ENCODE data around the gene OXSR1. TPM values are rescaled to one million over a fixed set of nuclear protein-coding genes. Genes with fewer than 3 reads are reported as not detected.
"Not testable (repeated sequence)": the region's sequence is repeated elsewhere in the genome, so short reads cannot be mapped to it uniquely, and the experiment has no call there.

The OXSR1 gene
- total RNA-seq, 1 donor from 2014 or later: 50.8 TPM

GRCh38 chr3:38281895-38282686 is 116.8 kb downstream of the OXSR1 start, which contains the start of gene SLC22A14:
Gene SLC22A14 (plus strand): TSS chr3:38282294. CDS start chr3:38306027, 23,733 bp downstream.
- Mint-ChIP-seq H3K9me3 (no peaks in the 10 kb centered on the region), H3K36me3 (ENCODE audit: low read depth) (no peaks in the 10 kb centered on the region), H3K27ac (no peak within 1 kb of the TSS), H3K27me3 (ENCODE audit: insufficient read depth) (no peaks in the 10 kb centered on the region), H3K4me1 (ENCODE audit: low read depth) (no peaks in the 10 kb centered on the region), H3K4me3 (no peak within 1 kb of the TSS)
- DNase-seq (ENCODE audit: low spot score): no peak
- intact Hi-C loops (cut with micrococcal nuclease): no loop called here

GRCh38 chr3:38283810-38284755 is 118.7 kb downstream of the OXSR1 start:
- no peaks in the 10 kb centered on the region for H3K9me3 Mint-ChIP-seq
- intact Hi-C loops (cut with micrococcal nuclease): no loop called here
- no peak overlapping the region for H3K4me3 Mint-ChIP-seq
- H3K27ac Mint-ChIP-seq: no peak overlapping the region
- no peaks in the 10 kb centered on the region for H3K36me3 Mint-ChIP-seq (ENCODE audit: low read depth)
- DNase-seq (ENCODE audit: low spot score): no peak
- no peaks in the 10 kb centered on the region for H3K4me1 Mint-ChIP-seq (ENCODE audit: low read depth)
- H3K27me3 Mint-ChIP-seq (ENCODE audit: insufficient read depth): peaks cover under 1% of the 10 kb centered on the region

- intact Hi-C loops (cut with micrococcal nuclease): no loop called here
- Mint-ChIP-seq H3K4me1 (ENCODE audit: low read depth) (no peaks in the 10 kb centered on the region), H3K4me3 (no peak overlapping the region), H3K27me3 (ENCODE audit: insufficient read depth) (peaks cover 3% of the 10 kb centered on the region), H3K27ac (no peak overlapping the region), H3K9me3 (no peaks in the 10 kb centered on the region), H3K36me3 (ENCODE audit: low read depth) (no peaks in the 10 kb centered on the region)
- DNase-seq (ENCODE audit: low spot score): no peak
Measured at GRCh38 chr3:38284756-38285150, 119.4 kb downstream of the OXSR1 start.

GRCh38 chr3:38289286-38290217 is 124.2 kb downstream of the OXSR1 start:
- H3K4me1 Mint-ChIP-seq (ENCODE audit: low read depth); H3K4me3 Mint-ChIP-seq; intact Hi-C loops (cut with micrococcal nuclease); DNase-seq (ENCODE audit: low spot score); H3K27ac Mint-ChIP-seq; H3K9me3 Mint-ChIP-seq; H3K36me3 Mint-ChIP-seq (ENCODE audit: low read depth): not testable (repeated sequence)
- peaks cover 12% of the 10 kb centered on the region for H3K27me3 Mint-ChIP-seq (ENCODE audit: insufficient read depth)

GRCh38 chr3:38297053-38297452 is 131.7 kb downstream of the OXSR1 start:
- H3K36me3 Mint-ChIP-seq (ENCODE audit: low read depth); H3K27ac Mint-ChIP-seq; H3K9me3 Mint-ChIP-seq; H3K4me1 Mint-ChIP-seq (ENCODE audit: low read depth); DNase-seq (ENCODE audit: low spot score); H3K4me3 Mint-ChIP-seq: not testable (repeated sequence)
- intact Hi-C loops (cut with micrococcal nuclease): loop anchor here (5.0 kb wide), 1 partner anchor 160 kb away; the partner anchor contains the start of genes ACAA1 and MYD88
- peaks cover 21% of the 10 kb centered on the region for H3K27me3 Mint-ChIP-seq (ENCODE audit: insufficient read depth)

- Mint-ChIP-seq H3K27ac (no peak overlapping the region), H3K9me3 (no peaks in the 10 kb centered on the region), H3K4me1 (ENCODE audit: low read depth) (no peaks in the 10 kb centered on the region), H3K27me3 (ENCODE audit: insufficient read depth) (peaks cover 21% of the 10 kb centered on the region), H3K4me3 (no peak overlapping the region), H3K36me3 (ENCODE audit: low read depth) (no peaks in the 10 kb centered on the region)
- DNase-seq (ENCODE audit: low spot score): no peak
- intact Hi-C loops (cut with micrococcal nuclease): loop anchor here (5.0 kb wide), 1 partner anchor 160 kb away; the partner anchor contains the start of genes ACAA1 and MYD88
Measured at GRCh38 chr3:38297537-38297936, 132.2 kb downstream of the OXSR1 start.

- Mint-ChIP-seq H3K36me3 (ENCODE audit: low read depth) (no peaks in the 10 kb centered on the region), H3K27me3 (ENCODE audit: insufficient read depth) (peaks cover 21% of the 10 kb centered on the region), H3K4me1 (ENCODE audit: low read depth) (no peaks in the 10 kb centered on the region), H3K4me3 (no peak overlapping the region), H3K9me3 (no peaks in the 10 kb centered on the region), H3K27ac (no peak overlapping the region)
- intact Hi-C loops (cut with micrococcal nuclease): loop anchor here (1.0 to 5.0 kb wide), 2 partner anchors 161 to 180 kb away; partner anchors contain the start of genes ACAA1 and MYD88
- no peak for DNase-seq (ENCODE audit: low spot score)
Measured at GRCh38 chr3:38297947-38298711, 132.8 kb downstream of the OXSR1 start.

Other genes starting within 250 kb of the OXSR1 start
- gene VILL, start 174.8 kb upstream of the OXSR1 start, total RNA-seq: 11.6 and 13.4 TPM in 2 replicates
- gene PLCD1, start 135.9 kb upstream of the OXSR1 start, total RNA-seq: 3.9 and 4.3 TPM in 2 replicates
- 0.10 and 0.12 TPM in 2 replicates for gene DLEC1, start 126.3 kb upstream of the OXSR1 start, total RNA-seq
- gene ACAA1, start 28.4 kb upstream of the OXSR1 start, total RNA-seq: 69.3 and 73.4 TPM in 2 replicates
- 38.6 and 42.1 TPM in 2 replicates for gene MYD88, start 26.9 kb upstream of the OXSR1 start, total RNA-seq
- 0.65 and 0.78 TPM in 2 replicates for gene SLC22A13, start 100.3 kb downstream of the OXSR1 start, total RNA-seq
- gene SLC22A14, start 116.8 kb downstream of the OXSR1 start, total RNA-seq: not detected in 2 replicates
- gene XYLB, start 181.2 kb downstream of the OXSR1 start, total RNA-seq: 7.1 and 9.9 TPM in 2 replicates

All from activated T-helper 1 cell treated with anti-CD3 and anti-CD28 coated beads, Interleukin-12 subunit alpha, Interleukin-12 subunit beta, Interleukin-2, Interleukin-4 antibody, amounts not matched to agents 30 ng/mL and 10 ng/mL and 1 ng/mL, durations not matched to agents 14 hours and 24 hours and 36 hours (primary cell).